Dermis blood vessel endothelial cell (primary cell): ENCODE data around the gene ERGIC1. TPM values are rescaled to one million over a fixed set of nuclear protein-coding genes. Genes with fewer than 3 reads are reported as not detected.

Experiments used
- DNase-seq: peaks from one replicate; pipeline ENCODE4 v3.0.0; 2010
- total RNA-seq: library from RNA; depleted of rRNA; stranded (reverse); fragments of >200 nt; gene quantifications from 2 replicates; pipeline ENCODE4 v1.2.3, GENCODE V29; 2014

ERGIC1 gene
- total RNA-seq, 1 donor from 2014 or later: 64.0 TPM

GRCh38 chr5:172866802-172867748 lies 33.0 kb downstream of the ERGIC1 start:
- no peak for DNase-seq

- DNase-seq: no peak
Observed at GRCh38 chr5:172867761-172868435, 33.8 kb downstream of the ERGIC1 start.

GRCh38 chr5:172868436-172868923 lies 34.4 kb downstream of the ERGIC1 start:
- DNase-seq: peak; percentile 69

DNA sequence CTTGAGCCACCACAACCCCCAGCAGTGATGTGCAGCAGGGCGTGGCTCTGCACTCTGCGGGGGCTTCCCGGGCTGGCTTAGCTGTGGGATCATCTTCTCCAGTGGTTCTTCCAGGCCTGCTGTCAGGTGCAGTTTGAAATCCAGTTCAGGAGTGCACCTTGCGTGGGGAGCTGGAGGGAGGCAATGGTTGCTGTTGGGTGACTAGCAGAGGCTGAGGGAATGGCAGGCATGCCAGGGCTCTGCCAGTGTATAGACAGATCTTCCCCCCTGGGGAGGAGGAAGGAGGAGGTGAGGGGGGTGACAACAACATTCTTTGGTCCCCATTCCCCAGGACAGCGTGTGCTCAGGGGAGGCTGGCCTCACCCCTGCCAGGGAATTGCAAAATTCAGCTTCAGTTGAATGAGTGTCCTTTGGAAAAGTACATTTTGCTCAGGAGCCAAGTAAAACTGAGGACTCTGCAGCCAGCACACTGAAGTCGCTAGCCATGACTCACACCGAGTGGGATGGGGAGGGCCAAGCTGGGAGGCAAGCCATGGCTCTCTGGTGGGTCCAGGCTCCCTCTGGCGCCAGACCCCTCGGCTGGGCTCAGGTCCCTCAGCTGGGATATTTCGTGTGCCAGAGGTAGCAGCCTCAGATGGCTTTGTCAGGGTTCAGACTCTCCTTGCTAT lies 35.0 kb downstream of the ERGIC1 start:
- peak; percentile 93 for DNase-seq

GRCh38 chr5:172869691-172870090 lies 35.6 kb downstream of the ERGIC1 start:
- DNase-seq: no peak

- peak; percentile 99 for DNase-seq
Observed at GRCh38 chr5:172870291-172870714, 36.3 kb downstream of the ERGIC1 start.

- peak; percentile 77 for DNase-seq
Observed at GRCh38 chr5:172870715-172871461, 36.8 kb downstream of the ERGIC1 start.

- DNase-seq: no peak
Observed at GRCh38 chr5:172871536-172871935, 37.5 kb downstream of the ERGIC1 start.

GRCh38 chr5:172871982-172872381 lies 37.9 kb downstream of the ERGIC1 start:
- DNase-seq: peak; percentile 52

DNA sequence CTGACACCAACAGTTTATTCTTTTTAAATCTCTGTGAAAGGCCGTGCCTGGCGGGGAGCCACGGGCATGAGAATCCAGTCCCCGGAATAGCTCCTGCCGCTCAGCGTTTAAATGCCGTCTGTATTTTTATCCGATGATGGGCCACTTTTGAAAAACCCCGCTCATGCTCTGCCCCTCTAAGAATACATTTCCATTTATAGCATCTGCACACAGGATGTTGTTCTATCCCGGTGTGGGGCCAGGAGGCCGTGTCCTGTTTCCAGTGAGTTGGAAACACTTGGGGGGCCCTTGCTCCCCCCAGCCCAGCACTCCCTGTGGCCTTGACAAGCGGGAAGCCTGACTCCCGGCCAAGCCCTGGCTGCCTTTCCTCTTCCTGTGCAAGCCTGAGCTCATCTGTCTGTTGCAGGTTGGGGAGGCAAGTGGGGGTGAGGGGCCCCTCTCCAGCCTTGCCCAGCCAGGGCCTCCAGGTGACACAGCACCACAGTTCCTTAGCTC lies 39.0 kb downstream of the ERGIC1 start:
- DNase-seq: peak; percentile 94

DNA sequence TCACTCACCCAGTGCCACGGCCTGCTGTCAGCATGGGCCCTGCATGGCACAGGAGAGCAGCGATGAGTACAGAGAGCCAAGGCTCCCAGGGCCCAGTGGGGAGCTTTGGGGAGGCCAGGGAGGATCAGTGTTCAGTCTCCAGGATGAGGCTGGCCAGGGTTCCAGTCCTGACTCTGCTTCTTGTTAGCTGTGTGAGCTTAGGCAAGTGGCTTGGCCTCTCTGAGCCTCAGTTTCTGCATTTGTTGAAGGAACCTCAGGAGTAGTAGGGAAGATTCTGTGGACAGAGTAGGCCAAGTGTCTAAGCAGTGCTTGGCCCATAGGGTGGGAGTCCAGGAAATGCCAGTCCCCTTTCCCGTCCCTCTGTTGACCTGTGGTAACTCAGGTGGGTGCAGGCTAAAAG lies 39.5 kb downstream of the ERGIC1 start:
- DNase-seq: no peak

GRCh38 chr5:172874647-172875504 lies 40.8 kb downstream of the ERGIC1 start:
- DNase-seq: no peak

- no peak for DNase-seq
Observed at GRCh38 chr5:172875505-172876279, 41.6 kb downstream of the ERGIC1 start.

DNA sequence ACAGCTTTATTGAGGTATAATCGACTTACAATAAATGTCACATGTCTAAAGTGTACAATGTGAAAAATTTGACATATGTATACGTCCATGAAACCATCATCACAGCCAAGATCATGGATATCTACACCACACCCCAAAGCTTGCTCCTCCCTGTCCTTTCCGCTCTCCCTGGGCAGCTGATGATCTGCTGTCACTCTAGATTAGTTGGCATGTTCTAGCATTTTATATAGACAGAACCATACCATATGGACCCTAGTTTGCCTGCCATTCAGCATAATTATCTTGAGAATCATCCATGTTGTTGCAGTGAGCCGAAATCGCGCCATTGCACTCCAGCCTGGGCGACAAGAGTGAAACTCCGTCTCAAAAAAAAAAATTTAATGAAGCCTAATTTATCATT lies 42.5 kb downstream of the ERGIC1 start:
- no peak for DNase-seq

DNA sequence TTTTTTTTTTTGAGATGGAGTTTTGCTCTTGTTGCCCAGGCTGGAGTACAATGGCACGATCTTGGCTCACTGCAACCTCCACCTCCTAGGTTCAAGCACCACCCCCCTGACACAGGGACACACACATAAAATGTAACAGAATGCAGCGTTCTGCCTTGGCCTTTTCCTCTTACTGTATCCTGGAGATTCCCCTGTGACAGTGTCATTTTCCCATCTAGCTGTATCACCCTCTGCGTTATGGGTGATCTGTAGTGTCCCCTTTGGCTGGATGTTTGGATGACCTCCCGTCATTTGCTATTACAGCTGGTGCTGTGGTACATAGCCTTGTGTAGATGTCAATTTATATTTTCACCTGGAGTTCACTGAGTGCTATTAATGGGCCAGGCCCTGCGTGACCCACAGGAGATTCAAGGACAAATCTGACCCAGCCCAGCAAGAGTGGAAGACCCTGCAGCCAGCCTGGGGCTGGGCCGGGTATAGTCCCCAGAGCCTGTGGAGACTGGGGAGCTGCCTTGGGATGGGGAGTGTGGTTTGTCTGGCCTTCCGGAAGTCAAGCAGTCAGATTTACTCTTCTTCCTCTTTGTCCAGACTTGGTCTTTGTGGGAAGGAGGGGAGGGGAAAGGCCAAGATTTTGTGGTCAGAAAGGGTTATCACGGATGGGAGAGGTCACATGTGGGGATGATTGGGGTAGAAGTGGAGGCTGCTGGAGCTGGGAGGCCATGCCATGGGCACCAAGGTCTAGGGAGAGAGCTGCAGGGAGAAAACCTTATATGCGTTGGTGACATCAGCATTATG lies 43.6 kb downstream of the ERGIC1 start:
- no peak for DNase-seq

DNA sequence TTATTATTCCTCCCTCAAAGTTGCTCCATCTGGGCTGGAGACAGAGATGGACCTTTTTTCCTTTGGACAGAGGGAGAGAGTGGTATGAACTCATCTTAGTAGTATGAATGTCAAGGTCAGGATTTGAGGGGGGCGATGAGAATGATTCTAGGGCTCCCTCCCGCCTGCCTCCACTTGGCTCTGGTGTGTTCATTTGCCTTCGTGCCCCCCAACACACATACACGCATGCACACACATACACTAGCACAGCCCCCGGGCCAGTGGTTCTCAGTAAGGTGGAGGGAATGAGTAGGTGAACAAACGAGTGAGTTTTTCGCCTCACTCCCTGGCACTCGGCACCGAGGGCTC lies 44.5 kb downstream of the ERGIC1 start:
- DNase-seq: no peak

DNA sequence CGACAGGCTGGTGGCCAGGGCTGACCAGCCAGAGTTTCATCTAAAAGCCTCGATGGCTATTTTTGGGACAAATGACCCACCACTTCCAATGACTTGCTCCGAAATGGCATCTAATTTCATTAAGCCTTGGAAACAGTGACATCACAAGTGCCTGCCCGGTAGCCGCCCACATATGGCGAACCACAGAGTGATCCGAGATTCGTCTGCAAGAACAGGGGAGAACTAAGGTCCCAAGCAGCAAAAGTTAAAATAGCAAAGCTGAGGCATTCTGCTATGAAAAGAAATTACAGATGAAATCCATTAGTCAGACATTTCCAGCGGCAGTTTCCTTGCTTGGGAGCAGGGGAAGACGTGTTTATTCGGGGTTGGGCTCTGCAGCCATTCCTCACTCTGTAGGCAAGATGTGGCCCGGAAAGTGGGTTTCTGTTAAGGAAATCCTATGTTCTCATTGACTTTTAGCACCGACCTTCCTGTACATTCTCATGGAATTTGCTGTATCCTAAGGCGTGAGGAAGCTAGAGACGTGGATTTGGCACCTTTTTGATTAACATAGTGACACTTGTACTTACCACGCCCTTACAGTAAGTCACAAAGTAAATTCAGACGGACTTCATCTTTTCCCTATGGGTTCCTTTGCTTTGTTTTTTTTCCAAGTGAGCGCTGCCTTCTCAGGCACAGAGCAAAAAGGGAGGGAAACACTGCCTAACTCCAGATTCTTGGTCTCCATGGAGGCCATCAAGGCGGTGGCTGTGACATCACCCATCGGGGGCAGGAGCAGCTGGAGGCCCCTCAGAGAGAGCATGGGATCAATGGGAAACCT lies 45.1 kb downstream of the ERGIC1 start:
- peak; percentile 95 for DNase-seq

DNA sequence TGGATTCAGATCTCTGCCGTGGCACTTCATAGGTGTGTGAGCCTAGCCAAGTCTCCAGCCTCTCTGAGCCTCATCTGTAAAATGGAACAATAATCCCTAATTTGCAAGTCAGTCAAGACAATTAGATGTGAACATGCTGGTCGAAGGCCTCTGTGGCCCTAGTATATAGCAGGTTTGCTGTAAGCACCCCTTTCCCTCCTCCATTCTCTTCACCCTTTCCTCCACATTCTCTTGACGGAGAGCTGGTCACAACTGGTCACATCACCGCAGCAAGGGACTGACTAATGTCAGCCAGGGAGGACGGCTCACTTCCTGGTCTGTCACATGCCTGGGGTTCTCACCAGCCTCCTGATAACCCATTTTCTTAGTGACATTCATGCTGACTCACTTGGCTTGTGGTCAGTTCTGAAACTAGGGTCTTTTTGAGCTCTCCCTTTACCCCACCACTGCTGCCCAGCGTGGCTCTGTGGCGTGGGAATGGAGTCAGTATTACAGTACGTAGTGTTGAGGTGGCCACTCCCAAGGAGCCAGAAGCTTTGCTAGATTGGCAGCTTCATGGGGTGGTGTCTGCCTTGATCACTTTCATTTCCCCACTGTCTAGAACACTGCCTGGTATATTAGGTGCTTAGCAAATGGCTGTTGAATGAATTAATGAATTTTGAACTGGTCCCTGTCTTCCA lies 47.8 kb downstream of the ERGIC1 start:
- peak; percentile 65 for DNase-seq
